GM18499 (cell line): ENCODE results near the gene EIF2D.
"Not testable (repeated sequence)": the region's sequence is repeated elsewhere in the genome, so short reads cannot be mapped to it uniquely, and the experiment has no call there.

ENCODE experiments used
- ATAC-seq: cut with Tn5 transposase; IDR thresholded peaks from one replicate; pipeline ENCODE4 v1.9.1; 2021; ENCODE audit warnings: moderate number of reproducible peaks; ENCODE audit not compliant: insufficient read depth, unreplicated experiment

Gene EIF2D

GRCh38 chr1:206635978-206636345 is 23.7 kb upstream of the EIF2D start:
- no peak for ATAC-seq

DNA sequence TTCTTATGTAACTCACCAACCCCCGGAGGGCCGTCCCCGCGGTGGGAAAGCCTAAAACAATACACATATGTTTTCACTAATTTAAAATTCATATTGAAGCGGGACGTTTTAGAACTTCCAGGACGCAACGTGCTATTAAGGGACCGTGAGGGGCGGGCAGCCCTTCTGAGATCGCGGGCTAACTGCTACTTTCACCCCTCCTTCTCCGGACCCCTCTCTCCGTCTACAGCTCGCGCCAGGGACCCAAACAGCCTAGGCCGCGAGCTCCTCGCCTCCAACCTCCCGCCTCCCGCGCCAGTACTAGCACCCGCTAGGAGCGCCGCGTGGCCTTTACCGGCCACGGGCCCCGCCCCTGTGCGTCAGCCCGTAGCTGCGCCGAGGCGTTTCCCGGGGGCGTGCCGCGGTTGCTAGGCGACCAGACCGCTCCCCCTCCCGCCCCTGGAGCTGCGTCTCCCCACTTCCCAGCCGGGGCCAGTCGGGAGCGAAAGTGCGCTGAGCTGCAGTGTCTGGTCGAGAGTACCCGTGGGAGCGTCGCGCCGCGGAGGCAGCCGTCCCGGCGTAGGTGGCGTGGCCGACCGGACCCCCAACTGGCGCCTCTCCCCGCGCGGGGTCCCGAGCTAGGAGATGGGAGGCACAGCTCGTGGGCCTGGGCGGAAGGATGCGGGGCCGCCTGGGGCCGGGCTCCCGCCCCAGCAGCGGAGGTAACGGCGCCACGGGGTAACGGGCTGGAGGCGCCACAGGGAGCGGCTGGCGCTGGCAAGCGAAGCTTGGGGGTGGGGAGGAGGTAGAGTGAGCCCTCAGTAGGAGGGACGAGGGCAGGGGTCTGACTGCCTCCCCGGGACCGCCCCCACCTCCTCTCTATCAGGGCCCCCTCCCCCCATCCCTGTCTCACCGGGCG is 23.1 kb upstream of the EIF2D start, which contains the start of gene DYRK3:
TSS of gene DYRK3 (plus strand) at position 457 of the 898 bp plus-strand sequence. CDS start at position 625, 168 bp downstream.
- ATAC-seq: peak; percentile 64

DNA sequence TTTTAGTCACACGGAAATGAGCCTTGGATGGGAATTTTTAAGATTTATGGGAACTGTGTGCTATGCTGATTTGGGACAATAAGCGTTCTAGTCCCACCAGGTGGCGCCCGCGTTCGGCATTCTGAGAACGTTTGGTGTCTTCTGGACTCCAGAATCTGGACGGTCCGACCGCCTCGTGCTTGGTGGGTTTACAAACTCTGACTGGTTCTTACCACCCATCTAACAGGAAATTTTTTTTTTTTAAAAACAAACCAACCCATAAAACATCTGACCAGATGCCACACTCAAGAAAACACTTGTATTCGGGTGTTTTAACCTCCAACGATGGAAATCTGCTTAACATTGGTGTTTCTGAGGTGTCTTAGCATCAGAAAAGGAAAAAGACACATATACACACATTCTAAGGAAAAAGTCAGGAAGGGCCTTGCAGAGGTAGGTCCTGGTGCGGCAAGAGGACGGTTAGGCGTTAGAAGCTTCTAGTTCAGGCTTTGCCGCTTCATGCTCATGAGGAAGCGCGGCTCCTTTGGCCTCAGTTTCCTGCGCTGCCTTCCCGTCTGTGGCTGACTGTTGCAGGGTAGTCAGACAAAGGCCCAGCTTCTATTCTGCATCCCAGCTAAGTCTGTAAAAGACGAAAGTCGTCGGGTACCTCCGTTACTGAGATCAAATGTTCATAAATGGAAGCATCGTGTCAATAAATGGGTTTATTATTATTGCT is 22.3 kb upstream of the EIF2D start:
- ATAC-seq: no peak

- no peak for ATAC-seq
Observed at GRCh38 chr1:206633708-206634121, 21.4 kb upstream of the EIF2D start.

DNA sequence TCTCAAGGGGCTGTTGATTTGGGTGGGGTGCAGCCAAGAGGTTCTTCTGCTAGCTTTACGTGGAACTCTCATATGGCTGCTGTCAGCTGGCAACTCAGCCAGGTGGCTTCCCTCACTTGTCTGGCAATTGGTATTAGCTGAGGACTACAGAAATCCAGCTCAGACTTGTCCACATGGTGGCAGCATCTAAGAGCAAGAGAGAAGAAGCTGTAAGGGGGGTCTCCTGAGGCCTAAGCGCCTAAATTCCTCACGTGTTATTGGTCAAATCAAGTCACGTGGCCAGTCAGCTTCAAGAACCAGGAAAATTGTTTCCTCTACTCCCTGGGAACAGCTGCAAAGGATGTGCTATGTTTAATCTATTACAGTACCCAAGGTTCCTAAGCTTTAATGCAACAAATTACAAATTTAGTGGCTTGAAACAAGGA is 18.8 kb upstream of the EIF2D start:
- no peak for ATAC-seq

DNA sequence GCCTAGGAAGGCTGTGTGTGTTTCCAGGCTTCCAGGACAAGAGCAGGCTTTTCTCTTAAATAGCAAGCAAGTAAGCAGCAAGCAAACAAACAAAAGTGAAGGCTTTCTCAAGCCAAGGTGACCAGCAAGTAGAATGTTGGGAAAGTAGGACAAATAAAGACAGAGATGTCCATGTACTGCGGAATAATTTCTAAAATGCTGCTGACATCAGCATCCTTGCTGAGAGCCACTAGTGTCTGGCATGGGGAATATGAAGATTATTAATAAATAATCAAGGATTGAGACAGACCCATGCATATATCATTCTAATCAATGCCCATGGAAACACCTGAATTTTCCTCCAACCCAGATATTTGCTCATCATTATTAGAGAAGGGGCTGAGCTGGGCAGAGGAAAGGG is 16.7 kb upstream of the EIF2D start:
- ATAC-seq: no peak

GRCh38 chr1:206626396-206626795 is 14.1 kb upstream of the EIF2D start:
- not testable (repeated sequence) for ATAC-seq

DNA sequence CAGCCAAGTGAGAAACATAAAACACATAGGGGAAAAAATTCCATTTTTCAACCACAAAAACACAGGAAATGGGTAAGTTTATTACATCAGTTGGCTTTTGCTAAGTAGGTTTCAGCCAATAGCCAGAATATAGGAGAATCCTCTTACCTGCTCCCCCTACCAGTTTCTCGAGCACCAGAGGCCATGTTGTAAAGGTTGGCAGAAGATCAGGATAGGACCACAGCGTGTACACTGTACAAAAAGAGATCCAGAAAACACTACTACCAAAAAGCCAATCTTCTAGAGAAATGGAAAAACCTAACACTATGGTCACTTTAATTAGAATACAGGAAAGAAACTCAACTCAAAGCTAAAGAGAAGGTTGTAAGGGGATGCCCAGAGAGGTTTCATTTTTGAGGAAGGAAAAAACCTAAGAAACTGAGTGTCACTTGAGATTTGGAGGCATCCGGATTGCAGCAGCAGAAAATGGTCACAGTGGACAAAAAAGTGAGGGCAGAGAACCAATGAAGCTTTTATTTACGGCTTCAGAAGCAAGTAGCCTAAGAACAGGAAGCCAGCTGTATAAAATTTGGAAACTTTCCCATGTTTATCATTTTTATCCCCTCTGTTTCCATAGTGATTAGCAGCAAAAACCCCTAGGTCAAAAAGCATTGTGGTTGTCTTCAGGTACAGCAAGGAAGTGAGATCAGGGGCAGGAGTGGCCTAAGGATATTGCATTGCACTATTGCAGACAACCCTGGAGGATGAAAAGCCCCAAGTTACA is 2.9 kb downstream of the EIF2D start:
- ATAC-seq: no peak

GRCh38 chr1:206608108-206608698 is 4.1 kb downstream of the EIF2D start:
- no peak for ATAC-seq

- ATAC-seq: no peak
Observed at GRCh38 chr1:206606867-206607266, 5.4 kb downstream of the EIF2D start.

DNA sequence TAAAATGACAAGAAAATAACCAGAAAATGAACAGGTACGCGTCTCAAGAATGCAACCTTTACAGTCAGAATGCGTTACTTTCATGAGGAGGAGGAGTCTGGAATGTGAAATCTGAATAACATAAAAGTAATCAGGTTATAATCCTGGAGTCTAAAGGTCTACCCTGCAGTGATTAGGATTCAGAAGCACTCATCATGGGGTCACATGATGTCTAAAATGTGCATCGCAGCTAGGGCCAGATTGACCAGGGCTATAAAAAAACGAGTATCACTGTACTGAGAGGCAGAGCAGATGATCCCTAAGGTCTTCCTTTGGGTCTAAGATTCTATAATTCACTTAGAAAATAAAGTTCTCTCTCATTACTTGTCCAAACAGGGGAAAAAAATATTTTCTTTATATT is 7.4 kb downstream of the EIF2D start:
- ATAC-seq: no peak

DNA sequence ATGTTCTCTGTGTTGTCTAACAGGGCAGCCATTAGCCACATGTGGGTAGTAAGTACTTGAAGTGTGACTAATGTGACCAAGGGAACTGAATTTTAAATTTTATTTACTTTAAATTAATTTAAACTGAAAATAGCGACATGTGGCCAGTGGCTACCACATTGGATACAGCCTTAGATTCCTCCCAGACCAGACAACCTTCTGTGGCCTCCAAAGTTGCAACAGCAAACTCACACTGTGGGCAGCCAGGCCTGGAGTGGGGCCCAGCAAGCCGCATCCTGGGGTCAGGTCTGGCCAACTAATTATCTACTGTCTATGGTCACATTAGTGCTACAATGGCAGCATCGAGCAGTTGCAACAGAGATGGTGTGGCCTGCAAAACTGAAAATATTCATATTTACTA is 11.7 kb downstream of the EIF2D start:
- no peak for ATAC-seq

- ATAC-seq: no peak
Observed at GRCh38 chr1:206596319-206596666, 16.0 kb downstream of the EIF2D start.

GRCh38 chr1:206595581-206596318 is 16.5 kb downstream of the EIF2D start:
- no peak for ATAC-seq

GRCh38 chr1:206593351-206593925 is 18.8 kb downstream of the EIF2D start:
- no peak for ATAC-seq

DNA sequence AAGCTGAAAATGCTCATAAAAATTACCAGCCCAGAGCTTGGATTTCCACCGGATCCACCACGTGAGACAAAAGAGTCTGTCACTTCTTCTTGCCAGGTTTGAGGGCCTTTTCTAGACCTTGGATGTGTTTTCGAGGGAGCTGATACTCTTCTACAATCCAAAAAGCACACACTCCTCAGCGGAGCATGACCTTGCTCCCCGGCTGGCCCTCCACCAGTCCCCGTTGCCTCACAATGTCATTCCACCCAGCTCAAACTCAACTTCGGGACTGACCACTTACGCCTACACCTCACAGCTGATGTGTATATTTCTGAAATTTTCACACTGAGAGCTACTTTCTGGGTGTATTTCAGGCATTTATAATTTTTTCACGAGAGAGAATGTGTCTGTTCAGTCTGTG is 20.6 kb downstream of the EIF2D start:
- no peak for ATAC-seq

DNA sequence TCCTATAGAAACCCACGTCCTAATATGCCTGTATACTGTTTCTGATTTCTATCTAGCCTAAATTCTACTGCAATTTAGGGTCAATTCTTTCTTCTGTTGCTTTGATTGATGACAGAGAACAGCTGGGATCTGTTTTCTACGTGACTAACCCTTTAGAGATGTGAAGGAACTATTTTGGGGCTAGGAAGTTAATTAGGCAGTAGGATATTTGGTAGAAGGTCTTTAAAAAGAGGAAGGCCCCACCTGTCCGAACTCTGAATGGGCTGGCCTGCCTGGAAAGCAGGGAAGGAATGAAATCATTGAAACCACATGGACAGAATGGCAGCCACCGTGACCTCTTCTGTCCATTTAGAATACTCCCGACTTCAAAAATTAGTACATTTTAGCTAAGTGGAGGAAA is 21.0 kb downstream of the EIF2D start:
- no peak for ATAC-seq

GRCh38 chr1:206590025-206590758 is 22.1 kb downstream of the EIF2D start:
- ATAC-seq: no peak

GRCh38 chr1:206589206-206589605 is 23.1 kb downstream of the EIF2D start:
- no peak for ATAC-seq
